ENCODE measurements around the gene IRAG1.
A peak's percentile ranks its signal among the peaks of the same experiment; 100 is the strongest.

Gene IRAG1

GRCh38 chr11:10701982-10702381 is 8.4 kb upstream of the IRAG1 start:
- Histone ChIP-seq H3K4me3 (ENCODE audit: low read depth, low read length) (no peak overlapping the region), H2AFZ (ENCODE audit: low read length, unreplicated experiment) (no peak overlapping the region), H3K4me1 (ENCODE audit: control insufficient read depth, insufficient read depth, low read length, unreplicated experiment) (peaks cover 4% of the 10 kb centered on the region), H3K36me3 (ENCODE audit: insufficient read depth, low read length) (no peaks in the 10 kb centered on the region), H3K27ac (ENCODE audit: low read depth, low read length) (no peak overlapping the region), H3K79me2 (ENCODE audit: control insufficient read depth, insufficient read depth, low read length, unreplicated experiment) (no peaks in the 10 kb centered on the region), H3K27me3 (ENCODE audit: insufficient read depth, low read length) (no peaks in the 10 kb centered on the region)

DNA sequence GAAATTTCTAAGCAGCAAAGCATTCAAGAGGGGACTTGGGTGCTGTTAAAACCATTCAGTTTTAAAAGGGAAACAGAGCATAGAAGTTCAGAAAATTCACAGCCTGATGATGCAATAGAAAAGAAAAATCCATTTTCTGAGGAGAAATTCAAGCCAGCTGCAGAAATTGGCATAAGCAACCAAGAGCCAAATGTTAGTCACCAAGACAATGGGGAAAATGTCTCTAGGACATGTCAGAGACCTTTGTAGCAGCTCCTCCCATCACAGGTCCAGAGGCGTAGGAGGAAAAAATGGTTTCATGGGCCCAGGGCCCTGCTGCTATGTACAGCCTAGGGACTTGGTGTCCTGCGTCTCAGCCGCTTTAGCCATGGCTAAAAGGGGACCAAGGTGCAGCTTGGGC is 5.5 kb upstream of the IRAG1 start:
- H3K4me3 ChIP-seq (ENCODE audit: low read depth, low read length): no peak overlapping the region
- H2AFZ ChIP-seq (ENCODE audit: low read length, unreplicated experiment): no peak overlapping the region
- no peaks in the 10 kb centered on the region for H3K36me3 ChIP-seq (ENCODE audit: insufficient read depth, low read length)
- no peak overlapping the region for H3K27ac ChIP-seq (ENCODE audit: low read depth, low read length)
- peaks cover 7% of the 10 kb centered on the region for H3K4me1 ChIP-seq (ENCODE audit: control insufficient read depth, insufficient read depth, low read length, unreplicated experiment)
- no peaks in the 10 kb centered on the region for H3K79me2 ChIP-seq (ENCODE audit: control insufficient read depth, insufficient read depth, low read length, unreplicated experiment)
- no peaks in the 10 kb centered on the region for H3K27me3 ChIP-seq (ENCODE audit: insufficient read depth, low read length)

DNA sequence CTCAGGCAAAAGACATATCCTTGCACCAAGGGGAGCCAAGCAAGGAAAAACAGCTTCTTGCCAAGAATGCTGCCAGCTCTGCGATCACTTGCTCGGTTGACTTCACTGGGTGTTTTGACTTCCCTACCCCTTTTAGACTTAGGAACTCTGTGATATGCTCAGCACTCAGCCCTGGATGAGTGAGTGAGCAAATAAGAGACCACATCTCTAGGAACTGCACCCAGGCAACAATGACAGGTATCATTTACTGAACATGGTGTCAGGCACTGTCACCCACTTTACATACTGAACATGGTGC is 3.7 kb upstream of the IRAG1 start:
- H3K27me3 ChIP-seq (ENCODE audit: insufficient read depth, low read length): no peaks in the 10 kb centered on the region
- H3K4me3 ChIP-seq (ENCODE audit: low read depth, low read length): no peak overlapping the region
- no peaks in the 10 kb centered on the region for H3K79me2 ChIP-seq (ENCODE audit: control insufficient read depth, insufficient read depth, low read length, unreplicated experiment)
- H2AFZ ChIP-seq (ENCODE audit: low read length, unreplicated experiment): no peak overlapping the region
- H3K36me3 ChIP-seq (ENCODE audit: insufficient read depth, low read length): no peaks in the 10 kb centered on the region
- H3K4me1 ChIP-seq (ENCODE audit: control insufficient read depth, insufficient read depth, low read length, unreplicated experiment): peaks cover 14% of the 10 kb centered on the region
- no peak overlapping the region for H3K27ac ChIP-seq (ENCODE audit: low read depth, low read length)

DNA sequence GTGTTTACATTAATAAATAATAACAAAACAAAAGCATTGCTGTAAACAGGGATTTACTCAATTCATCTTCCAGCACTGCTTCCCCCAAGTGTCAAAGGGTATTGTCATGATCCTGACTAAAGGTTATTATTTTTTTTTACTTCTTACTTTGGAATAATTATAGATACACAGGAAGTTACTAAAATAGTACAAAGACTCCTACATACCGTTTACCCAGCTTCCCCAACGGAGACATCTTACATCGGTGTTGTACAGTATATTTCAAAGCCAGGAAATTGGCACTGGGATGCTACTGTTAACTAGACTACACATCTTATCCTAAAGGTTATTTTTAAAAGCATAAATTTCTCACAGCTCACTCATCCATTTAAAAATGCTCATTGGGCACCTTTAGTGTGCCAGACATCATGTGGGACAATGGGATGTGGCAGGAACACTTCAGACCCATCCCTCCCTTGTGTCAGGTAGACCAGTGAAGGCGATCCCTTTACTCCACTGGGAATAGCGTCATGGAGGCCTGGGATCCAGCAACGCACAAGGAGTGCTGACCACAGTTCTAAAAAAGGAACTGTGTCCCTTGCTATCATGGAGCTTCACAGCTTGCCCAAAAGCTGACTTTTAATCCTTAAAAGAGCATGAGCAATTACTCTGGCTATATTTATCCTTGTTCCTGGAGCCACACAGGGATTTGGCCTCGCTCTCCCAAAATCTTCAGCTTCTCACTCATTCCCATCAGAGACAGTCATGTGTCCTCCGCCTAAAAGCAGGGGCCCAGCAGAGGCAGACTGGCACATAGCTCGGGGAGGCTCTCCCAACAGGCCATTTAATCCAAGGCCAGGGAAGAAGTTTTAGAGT is 3.1 kb upstream of the IRAG1 start:
- Histone ChIP-seq H3K36me3 (ENCODE audit: insufficient read depth, low read length) (no peaks in the 10 kb centered on the region), H3K4me3 (ENCODE audit: low read depth, low read length) (no peak overlapping the region), H3K27ac (ENCODE audit: low read depth, low read length) (no peak overlapping the region), H2AFZ (ENCODE audit: low read length, unreplicated experiment) (no peak overlapping the region), H3K79me2 (ENCODE audit: control insufficient read depth, insufficient read depth, low read length, unreplicated experiment) (no peaks in the 10 kb centered on the region), H3K4me1 (ENCODE audit: control insufficient read depth, insufficient read depth, low read length, unreplicated experiment) (peaks cover 10% of the 10 kb centered on the region), H3K27me3 (ENCODE audit: insufficient read depth, low read length) (no peaks in the 10 kb centered on the region)

DNA sequence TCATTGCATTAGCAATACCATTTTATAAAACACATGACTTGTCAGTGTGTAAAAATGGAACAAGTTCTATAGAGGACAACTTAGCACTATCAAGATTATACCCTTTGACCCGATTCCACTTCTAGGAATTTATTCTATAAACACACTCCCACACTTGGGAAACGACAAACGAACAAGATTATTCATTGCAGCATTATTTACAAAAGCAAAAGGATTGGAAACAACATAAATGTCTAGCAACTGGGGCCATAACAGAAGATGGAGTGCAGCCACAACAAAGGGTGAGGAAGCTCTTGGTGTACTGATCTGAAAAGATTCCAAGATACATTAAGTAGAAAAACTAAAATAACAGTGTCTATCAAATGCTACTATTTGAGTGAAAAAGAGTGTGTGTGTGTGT is 2.3 kb upstream of the IRAG1 start:
- Histone ChIP-seq H3K27me3 (ENCODE audit: insufficient read depth, low read length) (no peaks in the 10 kb centered on the region), H3K27ac (ENCODE audit: low read depth, low read length) (no peak overlapping the region), H3K36me3 (ENCODE audit: insufficient read depth, low read length) (no peaks in the 10 kb centered on the region), H3K4me3 (ENCODE audit: low read depth, low read length) (no peak overlapping the region), H2AFZ (ENCODE audit: low read length, unreplicated experiment) (no peak overlapping the region), H3K4me1 (ENCODE audit: control insufficient read depth, insufficient read depth, low read length, unreplicated experiment) (peaks cover 10% of the 10 kb centered on the region), H3K79me2 (ENCODE audit: control insufficient read depth, insufficient read depth, low read length, unreplicated experiment) (no peaks in the 10 kb centered on the region)

GRCh38 chr11:10694486-10695239 is 1.1 kb upstream of the IRAG1 start:
- peak overlapping the region; percentile 79 for H2AFZ ChIP-seq (ENCODE audit: low read length, unreplicated experiment)
- H3K4me3 ChIP-seq (ENCODE audit: low read depth, low read length): no peak overlapping the region
- no peak overlapping the region for H3K27ac ChIP-seq (ENCODE audit: low read depth, low read length)
- no peaks in the 10 kb centered on the region for H3K79me2 ChIP-seq (ENCODE audit: control insufficient read depth, insufficient read depth, low read length, unreplicated experiment)
- peaks cover 10% of the 10 kb centered on the region for H3K4me1 ChIP-seq (ENCODE audit: control insufficient read depth, insufficient read depth, low read length, unreplicated experiment)
- H3K27me3 ChIP-seq (ENCODE audit: insufficient read depth, low read length): no peaks in the 10 kb centered on the region
- H3K36me3 ChIP-seq (ENCODE audit: insufficient read depth, low read length): no peaks in the 10 kb centered on the region

- peaks cover 10% of the 10 kb centered on the region for H3K4me1 ChIP-seq (ENCODE audit: control insufficient read depth, insufficient read depth, low read length, unreplicated experiment)
- H3K79me2 ChIP-seq (ENCODE audit: control insufficient read depth, insufficient read depth, low read length, unreplicated experiment): no peaks in the 10 kb centered on the region
- H3K27me3 ChIP-seq (ENCODE audit: insufficient read depth, low read length): no peaks in the 10 kb centered on the region
- H3K27ac ChIP-seq (ENCODE audit: low read depth, low read length): no peak overlapping the region
- no peak overlapping the region for H2AFZ ChIP-seq (ENCODE audit: low read length, unreplicated experiment)
- peak overlapping the region; percentile 52 for H3K4me3 ChIP-seq (ENCODE audit: low read depth, low read length)
- H3K36me3 ChIP-seq (ENCODE audit: insufficient read depth, low read length): no peaks in the 10 kb centered on the region
These were observed 932 bp downstream of the IRAG1 start for GRCh38 chr11:10692531-10693115.

GRCh38 chr11:10688401-10688800 is 5.2 kb downstream of the IRAG1 start:
- Histone ChIP-seq H3K4me3 (ENCODE audit: low read depth, low read length) (no peak overlapping the region), H3K27ac (ENCODE audit: low read depth, low read length) (no peak overlapping the region), H3K36me3 (ENCODE audit: insufficient read depth, low read length) (no peaks in the 10 kb centered on the region), H3K79me2 (ENCODE audit: control insufficient read depth, insufficient read depth, low read length, unreplicated experiment) (no peaks in the 10 kb centered on the region), H2AFZ (ENCODE audit: low read length, unreplicated experiment) (no peak overlapping the region), H3K4me1 (ENCODE audit: control insufficient read depth, insufficient read depth, low read length, unreplicated experiment) (peaks cover under 1% of the 10 kb centered on the region), H3K27me3 (ENCODE audit: insufficient read depth, low read length) (no peaks in the 10 kb centered on the region)

GRCh38 chr11:10686311-10686710 is 7.2 kb downstream of the IRAG1 start:
- Histone ChIP-seq H3K27me3 (ENCODE audit: insufficient read depth, low read length) (no peaks in the 10 kb centered on the region; the same call in 1 of the 2 replicates), H3K4me1 (ENCODE audit: control insufficient read depth, insufficient read depth, low read length, unreplicated experiment) (no peaks in the 10 kb centered on the region), H3K27ac (ENCODE audit: low read depth, low read length) (no peak overlapping the region), H3K79me2 (ENCODE audit: control insufficient read depth, insufficient read depth, low read length, unreplicated experiment) (no peaks in the 10 kb centered on the region), H2AFZ (ENCODE audit: low read length, unreplicated experiment) (no peak overlapping the region), H3K4me3 (ENCODE audit: low read depth, low read length) (no peak overlapping the region), H3K36me3 (ENCODE audit: insufficient read depth, low read length) (no peaks in the 10 kb centered on the region)

DNA sequence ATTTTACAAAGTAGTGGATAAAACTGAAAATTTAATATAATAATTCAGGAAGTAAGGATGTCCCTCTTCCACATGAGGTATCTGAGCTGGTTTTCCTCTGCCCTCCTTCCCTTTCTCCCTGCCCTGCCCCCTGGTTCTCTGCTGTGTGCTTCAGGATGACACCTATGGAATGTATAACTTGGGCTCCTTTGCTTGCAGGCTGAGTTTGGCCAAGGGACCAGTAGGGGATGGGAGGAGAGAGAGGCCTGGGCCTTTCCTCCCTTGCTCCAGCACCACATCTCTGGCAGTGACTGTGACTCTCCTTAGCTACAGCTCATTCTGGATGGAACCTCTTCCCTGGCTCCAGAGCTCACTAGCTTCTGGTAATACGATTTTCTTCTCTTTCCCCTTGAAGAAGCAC is 10.1 kb downstream of the IRAG1 start:
- no peaks in the 10 kb centered on the region for H3K4me1 ChIP-seq (ENCODE audit: control insufficient read depth, insufficient read depth, low read length, unreplicated experiment)
- no peak overlapping the region for H3K27ac ChIP-seq (ENCODE audit: low read depth, low read length)
- H3K4me3 ChIP-seq (ENCODE audit: low read depth, low read length): no peak overlapping the region
- no peaks in the 10 kb centered on the region for H3K79me2 ChIP-seq (ENCODE audit: control insufficient read depth, insufficient read depth, low read length, unreplicated experiment)
- H3K36me3 ChIP-seq (ENCODE audit: insufficient read depth, low read length): no peaks in the 10 kb centered on the region
- peaks cover 2% of the 10 kb centered on the region; the same call in 1 of the 2 replicates for H3K27me3 ChIP-seq (ENCODE audit: insufficient read depth, low read length)
- H2AFZ ChIP-seq (ENCODE audit: low read length, unreplicated experiment): no peak overlapping the region

All from ACC112 (cell line).